GM21528 (cell line): ENCODE data around the gene C19orf73.
A peak's percentile ranks its signal among the peaks of the same experiment; 100 is the strongest.
"Not testable (repeated sequence)": the region's sequence is repeated elsewhere in the genome, so short reads cannot be mapped to it uniquely, and the experiment has no call there.

Experiments used
- ATAC-seq: cut with Tn5 transposase; IDR thresholded peaks from one replicate; pipeline ENCODE4 v1.9.1; 2021; ENCODE audit warnings: mild to moderate bottlenecking, moderate library complexity; ENCODE audit not compliant: unreplicated experiment, low FRiP score

Gene C19orf73

DNA sequence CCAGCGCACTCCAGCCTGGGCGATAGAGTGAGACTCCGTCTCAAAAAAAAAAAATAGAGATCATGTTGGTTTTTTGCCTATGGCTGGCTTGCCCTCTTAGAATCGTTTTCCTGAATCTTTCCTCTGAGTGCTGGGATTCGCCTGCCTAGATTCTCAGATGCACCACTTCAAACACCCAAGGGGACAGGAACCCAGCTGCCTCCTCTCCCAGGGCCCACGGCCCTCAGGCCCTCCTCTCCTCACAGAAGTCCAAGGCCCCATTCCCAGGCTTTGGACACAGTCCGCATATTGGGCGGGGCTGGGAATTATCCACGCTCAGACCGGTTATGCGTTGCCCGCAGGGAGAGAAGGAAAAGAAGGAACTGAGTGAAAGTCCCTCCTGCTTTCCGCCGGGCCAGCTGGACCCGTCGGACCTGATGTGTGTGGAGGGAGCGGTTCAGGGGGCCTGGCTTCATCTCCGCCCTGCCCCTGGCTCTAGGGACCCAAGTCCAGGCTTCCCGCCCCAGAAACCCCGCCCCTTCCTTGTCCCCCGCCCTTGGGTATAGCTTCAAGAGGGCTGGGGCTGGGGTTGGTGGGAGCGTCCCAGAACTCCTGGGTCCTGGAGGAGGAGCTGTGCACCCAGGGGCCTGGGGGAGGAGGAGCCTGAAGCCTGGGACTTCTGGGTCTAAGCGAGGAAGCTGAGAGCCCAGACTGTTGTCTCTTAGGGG is 6.2 kb upstream of the C19orf73 start:
- ATAC-seq = no peak

DNA sequence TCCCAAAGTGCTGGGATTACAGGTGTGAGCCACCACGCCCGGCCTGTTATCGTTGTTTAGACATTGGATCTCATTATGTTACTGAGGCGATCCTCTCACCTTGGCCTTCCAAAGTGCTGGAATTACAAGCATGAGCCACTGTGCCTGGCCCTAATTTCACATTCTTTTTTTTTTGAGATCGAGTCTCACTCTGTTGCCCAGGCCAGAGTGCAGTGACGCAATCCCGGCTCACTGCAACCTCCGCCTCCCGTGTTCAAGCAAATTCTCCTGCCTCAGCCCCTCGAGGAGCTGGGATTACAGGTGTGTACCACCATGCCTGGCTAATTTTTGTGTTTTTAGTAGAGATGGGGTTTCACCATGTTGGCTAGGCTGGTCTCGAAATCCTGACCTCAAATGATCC is 4.3 kb upstream of the C19orf73 start:
- ATAC-seq = not testable (repeated sequence)

DNA sequence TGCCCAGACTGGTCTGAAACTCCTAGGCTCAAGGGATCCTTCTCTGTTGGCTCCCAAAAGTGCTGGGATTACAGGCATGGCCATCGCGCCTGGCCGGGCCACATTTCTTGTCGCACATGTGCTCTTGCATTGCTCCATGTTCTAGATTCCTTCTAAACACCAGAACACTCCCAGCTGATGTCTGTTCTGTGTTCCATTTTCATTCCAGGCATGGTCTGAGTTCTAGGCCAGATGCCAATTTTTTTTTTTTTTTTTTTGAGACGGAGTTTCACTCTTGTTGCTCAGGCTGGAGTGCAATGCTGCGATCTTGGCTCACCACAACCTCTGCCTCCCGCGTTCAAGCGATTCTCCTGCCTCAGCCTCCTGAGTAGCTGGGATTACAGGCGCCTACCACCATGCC is 2.9 kb upstream of the C19orf73 start:
- not testable (repeated sequence) for ATAC-seq

DNA sequence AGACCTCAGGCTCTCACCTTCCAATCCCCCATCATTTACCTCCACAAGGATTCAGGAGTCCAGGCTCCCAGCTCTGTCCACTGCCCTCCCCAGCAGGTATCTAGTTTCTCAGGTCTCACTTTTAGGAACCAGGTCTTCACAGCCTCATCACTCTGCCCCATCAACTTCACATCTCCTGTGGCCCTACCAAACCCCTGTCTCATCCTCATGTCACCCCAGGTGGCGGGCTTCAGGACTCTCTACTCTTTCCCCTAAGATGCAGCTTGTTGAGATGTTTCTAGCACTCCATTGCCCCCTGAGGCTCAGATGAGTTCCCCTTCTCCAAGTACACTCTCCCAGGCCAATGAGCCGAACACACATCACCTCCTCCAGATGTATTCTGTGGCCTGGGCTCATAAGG is 1.9 kb upstream of the C19orf73 start:
- ATAC-seq = no peak

DNA sequence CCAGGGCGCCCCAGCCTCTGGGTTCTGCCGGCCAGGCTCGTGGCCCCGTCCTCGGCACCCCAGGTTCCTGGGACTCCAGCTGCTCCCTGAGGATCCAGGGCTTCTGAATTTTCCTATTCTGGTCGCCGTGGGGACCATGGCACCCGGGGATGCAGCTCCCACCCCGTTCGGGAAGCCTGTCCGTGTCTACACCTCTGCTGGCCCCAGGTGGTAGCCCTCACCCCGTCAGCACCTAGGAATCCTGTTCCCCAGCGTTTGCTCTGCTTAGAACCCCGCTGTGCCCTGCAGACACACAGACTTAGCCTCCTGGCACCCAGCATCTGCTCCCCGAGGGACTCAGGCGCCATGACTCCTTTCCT is 1.4 kb upstream of the C19orf73 start:
- ATAC-seq = no peak

DNA sequence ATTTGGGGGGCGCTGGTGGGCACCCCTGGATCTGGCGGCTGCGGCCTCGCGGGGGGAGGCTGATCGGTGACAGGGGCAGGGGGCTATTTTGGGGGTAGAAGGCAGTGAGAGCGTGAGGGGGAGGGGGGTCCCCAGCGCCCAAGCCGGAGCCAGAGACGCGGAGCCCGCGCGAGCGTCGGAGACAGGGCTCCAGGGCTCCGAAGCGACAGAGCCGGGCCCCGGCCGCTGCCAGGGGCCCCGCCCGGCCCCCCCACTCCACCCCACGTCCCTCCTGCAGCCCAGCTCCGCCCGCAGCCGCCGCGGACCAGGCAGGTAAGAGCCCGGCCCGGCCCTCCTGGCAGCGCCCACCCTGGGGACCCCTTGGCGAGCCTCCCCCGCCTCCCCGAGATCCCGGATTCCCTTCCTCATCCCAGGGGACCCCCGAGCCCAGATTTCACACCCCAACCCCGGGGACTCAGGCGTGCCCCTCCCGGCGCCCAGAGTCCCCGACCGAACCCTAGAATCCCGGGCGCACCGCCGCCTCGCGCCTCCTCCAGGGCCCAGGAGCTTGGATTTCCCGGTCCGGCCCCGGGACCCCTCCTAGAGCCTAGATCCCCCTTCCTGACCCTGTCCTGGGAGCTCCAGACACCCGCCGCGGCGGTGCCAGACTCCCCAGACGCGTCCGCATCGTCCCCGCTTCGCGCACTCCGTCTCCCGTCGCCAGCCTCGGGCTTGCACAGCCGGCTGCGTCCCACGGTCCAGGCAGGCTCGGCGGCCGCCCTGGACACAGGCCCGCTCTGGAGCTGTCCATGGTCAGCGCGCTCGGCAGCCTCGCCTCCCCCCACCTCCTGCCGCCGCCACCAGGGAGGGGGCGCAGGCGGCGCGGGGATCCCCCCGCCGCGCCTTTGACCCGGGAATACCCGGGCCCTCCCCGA is 725 bp upstream of the C19orf73 start, which contains the start of gene PPFIA3:
Gene PPFIA3 (plus strand): TSS at position 134 of the 914 bp plus-strand sequence. CDS start 8,330 bp downstream, outside the sequence.
- ATAC-seq = no peak

DNA sequence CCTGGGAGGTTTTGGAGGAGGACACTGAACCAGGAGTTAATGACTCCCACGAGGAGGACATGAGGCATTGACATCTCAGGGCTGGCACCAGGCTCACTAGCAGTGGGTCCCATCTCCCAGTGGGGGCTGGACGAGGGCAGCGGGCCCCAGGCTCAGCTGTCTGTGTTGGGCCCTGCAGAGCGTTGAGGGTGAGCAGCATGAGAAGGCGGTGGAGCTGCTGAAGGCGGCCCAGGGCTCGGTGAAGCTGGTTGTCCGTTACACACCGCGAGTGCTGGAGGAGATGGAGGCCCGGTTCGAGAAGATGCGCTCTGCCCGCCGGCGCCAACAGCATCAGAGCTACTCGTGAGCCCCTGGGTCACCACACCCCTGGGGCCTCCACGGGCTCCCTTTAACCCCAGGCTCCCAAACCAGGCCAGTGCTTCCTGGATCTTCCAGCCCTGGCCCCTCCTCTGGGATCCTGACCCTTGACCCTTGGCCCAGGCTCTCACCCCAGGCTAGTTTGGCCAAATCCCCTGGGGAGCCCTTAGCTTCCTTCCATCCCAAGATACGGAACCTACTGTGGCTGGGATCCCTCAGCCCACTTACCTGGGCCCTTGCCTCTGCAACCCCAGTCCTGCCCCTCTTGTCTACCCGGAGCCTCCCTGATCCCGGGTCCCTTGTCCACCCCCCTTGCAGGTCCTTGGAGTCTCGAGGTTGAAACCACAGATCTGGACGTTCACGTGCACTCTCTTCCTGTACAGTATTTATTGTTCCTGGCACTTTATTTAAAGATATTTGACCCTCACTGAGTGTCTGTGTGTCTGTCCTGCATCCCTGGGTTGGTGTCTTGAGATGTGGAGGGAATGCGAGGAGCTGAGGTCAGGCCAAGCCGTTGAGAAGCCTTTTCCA is 1.0 kb downstream of the C19orf73 start:
- no peak for ATAC-seq

DNA sequence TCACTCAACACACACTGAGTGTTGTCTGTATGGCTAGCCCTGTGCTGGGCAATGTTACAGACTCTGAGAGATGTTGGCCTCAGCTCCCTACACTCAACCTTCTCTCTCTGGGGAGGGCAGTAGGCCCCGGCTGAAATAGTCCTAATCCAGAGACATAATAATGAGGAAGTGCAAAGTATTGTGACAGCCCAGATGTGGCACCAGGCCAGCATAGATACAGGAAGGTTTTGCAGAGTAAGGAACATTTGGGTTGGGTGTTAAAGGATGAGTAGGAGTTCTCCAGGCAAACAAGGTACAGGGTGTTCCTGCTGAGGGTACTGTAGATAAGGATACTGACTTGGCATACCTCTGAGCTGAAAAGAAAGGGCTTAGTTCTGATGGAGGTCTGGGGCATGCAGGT is 2.4 kb downstream of the C19orf73 start:
- ATAC-seq = no peak

DNA sequence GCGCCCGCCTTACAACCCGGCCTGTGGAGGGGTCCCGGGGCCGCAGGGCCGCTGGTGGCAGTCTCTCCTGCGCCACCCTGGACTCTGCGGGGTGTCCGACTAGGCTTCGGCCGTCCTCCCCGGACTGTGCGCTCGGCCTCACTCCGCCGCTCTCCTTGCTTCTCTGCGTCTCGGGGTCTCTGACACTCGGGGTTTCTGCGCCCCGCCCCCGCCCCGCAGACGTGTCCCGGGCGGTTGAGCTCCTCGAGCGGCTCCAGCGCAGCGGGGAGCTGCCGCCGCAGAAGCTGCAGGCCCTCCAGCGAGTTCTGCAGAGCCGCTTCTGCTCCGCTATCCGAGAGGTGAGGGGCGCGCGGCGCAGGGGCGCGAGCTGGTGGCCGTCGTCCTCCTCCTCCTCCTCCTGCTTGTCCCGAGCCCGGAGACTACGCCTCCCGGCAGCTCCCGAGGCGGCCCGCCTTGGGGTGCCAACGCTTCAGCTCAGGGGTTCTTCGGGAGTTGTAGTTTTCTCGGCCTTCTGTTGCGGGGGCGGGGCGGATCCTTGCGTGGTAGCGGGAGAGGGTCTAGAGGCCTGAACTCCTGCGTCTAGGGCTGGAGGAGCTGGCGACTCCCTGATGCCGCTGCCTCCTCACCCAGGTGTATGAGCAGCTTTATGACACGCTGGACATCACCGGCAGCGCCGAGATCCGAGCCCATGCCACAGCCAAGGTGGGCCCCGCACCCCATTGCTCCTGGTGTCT is 4.1 kb downstream of the C19orf73 start:
- peak; percentile 7 for ATAC-seq

DNA sequence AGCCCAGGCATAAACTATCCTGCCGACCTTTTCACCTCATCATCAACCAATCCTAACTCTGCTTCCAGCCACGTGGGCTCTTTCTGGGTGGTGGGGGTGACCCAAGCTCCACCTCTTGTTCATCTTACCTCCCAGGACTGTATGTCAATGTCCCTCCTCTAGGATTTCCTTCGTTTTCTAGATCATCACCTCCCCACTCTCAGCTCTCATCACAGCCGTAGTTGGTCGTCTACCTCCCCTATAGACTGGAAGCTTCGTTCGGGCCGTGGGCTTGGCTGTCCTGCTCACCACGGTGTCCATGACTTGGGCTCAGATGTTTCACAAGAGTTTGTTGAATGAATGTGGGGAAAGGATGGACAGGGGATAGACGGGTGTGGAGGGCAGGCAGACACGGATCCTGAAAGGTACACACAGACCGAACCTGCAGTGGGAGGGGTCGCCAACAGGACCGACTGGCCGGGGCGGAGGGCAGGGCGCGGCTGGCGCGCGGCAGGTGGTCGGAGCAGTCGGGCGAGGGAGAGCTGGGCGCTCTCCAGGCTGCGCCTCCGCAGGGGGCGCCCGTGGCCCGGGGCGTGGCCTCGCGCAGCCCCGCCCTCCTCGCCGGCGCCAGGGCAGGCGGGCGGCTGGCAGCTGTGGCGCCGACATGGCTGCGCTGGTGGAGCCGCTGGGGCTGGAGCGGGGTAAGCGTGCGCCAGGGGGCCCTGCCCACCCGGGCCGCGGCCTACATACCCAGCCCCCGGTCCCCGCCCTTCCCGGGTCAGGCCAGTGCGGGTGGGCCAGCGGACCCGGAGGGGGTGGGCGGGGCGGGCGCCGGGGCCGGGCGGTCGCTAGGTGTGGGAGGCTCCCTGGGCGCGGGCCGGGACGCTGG is 4.9 kb downstream of the C19orf73 start, which contains the start of gene LIN7B:
Gene LIN7B (plus strand): TSS at position 609 of the 868 bp plus-strand sequence. CDS start 35 bp downstream, at position 644.
- peak; percentile 32 for ATAC-seq

DNA sequence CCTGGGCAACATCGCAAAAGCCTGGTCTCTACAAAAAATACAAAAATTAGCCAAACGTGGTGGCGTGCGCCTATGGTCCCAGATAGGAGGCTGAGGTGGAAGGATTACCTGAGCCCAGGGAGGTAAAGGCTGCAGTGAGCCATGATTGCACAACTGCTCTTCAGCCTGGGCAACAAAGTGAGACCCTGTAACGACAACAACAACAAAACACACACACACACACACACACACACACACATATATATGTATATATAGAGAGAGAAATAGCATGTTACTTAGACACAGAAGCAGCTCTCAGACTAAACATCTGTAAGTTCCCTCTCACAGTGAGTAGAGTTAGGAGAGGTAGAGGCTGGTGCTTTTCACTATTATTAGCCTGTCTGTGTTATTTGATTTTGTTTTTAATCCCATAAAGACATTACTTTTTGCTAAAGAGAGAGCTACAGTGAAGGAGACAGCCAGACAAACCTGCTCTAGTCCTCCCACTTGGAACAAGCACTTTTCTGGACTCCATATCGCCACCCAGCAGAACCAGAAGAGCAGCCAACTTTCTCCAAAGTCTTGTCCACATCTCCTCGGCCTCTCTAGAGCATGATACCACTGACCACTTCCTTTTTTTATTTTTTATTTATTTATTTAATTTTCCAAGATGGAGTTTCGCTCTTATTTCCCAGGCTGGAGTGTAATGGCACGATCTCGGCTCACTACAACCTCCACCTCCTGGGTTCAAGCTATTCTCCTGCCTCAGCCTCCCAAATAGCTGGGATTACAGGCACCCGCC is 7.5 kb downstream of the C19orf73 start:
- no peak for ATAC-seq

DNA sequence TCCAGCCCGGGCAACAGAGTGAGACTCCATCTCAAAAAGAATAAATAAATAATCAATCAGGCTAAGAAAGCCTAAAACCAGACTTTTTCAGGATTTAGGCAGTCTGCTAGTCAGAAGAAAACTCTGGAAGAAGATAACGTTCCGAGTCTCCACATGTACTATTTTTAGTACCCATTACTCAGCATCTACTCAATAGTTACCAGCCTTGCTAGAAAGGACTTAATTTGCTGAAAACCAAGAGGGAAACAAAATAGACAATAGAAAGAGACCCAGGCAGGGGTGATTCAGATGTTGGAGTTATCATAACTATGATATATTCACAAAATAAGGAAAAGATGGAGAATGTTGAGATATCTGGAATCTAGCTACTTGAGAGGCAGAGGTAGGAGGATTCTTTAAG is 8.4 kb downstream of the C19orf73 start:
- ATAC-seq = no peak

DNA sequence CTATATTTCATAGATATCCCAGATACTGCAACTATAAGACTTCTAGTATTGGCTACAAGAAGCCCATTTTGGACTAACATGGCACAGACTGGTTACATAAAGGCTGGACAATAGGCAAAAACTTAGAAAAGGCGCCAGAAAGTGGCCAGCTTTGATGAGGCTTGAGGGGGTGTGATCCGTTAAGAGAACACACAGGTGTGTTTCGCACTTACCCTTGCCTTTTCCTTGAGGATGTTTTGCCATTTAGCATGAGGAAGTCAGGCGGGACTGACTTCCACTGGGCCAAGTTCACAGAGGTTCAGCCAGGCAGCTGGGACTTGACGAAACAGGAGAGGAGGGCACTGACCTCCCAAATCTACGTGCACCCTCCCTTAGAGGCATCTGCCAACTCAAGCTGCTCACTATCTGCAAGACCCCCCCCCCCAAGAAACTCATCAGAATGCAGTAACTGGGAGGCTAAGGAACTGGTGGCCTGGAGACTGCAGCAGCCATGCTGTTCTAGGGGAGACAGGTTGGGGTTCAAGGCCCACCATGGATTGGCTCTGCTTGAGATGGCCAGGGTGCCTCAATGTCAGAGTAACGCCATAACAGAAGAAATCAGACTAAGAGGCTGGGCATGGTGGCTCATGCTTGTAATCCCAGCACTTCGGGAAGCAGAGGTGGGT is 9.2 kb downstream of the C19orf73 start:
- no peak for ATAC-seq

DNA sequence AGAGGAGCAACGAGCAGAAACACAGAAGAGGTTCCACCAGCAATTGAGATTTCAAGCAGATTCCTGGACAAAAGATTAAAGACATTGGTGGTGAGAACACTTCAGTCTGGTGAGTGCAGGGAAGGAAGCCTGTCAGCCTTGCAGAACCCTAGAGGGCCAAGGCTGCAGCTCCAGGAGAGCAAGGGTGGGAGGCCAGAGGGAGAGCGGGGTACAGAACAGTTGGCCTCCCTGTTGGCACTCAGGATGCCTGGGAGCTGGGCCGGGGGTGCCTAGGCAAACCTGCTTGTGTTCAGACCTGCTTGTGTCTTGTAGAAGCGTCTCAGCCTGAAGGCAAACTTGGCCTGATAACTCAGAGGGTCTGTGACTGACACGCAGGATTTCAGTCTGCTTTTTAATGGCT is 9.9 kb downstream of the C19orf73 start:
- no peak for ATAC-seq

DNA sequence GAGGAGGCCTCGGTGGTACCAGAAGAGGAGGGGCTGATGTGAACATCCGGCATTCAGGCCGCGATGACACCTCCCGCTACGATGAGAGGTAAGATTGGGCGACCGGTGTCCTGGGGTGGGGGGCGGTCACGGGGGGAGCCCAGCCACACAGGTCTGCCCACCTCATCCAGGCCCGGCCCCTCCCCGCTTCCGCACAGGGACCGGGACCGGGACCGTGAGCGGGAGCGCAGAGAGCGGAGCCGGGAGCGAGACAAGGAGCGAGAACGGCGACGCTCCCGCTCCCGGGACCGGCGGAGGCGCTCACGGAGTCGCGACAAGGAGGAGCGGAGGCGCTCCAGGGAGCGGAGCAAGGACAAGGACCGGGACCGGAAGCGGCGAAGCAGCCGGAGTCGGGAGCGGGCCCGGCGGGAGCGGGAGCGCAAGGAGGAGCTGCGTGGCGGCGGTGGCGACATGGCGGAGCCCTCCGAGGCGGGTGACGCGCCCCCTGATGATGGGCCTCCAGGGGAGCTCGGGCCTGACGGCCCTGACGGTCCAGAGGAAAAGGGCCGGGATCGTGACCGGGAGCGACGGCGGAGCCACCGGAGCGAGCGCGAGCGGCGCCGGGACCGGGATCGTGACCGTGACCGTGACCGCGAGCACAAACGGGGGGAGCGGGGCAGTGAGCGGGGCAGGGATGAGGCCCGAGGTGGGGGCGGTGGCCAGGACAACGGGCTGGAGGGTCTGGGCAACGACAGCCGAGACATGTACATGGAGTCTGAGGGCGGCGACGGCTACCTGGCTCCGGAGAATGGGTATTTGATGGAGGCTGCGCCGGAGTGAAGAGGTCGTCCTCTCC is 11.1 kb downstream of the C19orf73 start:
- no peak for ATAC-seq

DNA sequence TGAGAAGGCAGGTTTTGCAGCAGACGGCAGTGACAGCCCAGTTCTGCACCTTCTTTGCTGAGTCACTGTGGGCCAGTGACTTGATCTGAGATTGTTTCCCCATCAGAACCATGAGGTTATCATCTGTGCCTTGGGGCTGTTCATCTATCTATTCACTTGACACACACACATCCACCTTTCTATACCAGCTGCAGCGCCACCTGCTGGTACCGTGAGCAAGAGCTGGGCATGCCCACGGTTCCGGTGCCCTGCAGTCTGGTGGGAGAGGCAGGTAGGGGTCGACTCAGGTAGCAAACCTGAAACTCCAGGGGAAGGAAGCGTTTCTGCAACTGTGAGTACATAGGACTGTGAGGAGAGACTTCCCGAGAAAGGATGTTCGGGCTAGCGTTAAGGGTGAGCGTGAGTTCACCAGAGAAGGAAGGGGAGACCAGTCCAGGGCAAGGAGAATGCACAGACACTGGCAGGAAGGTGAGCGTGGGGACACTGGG is 12.3 kb downstream of the C19orf73 start:
- no peak for ATAC-seq
